Measurements from ENCODE around the gene CABP7. TPM values are rescaled to one million over a fixed set of nuclear protein-coding genes. Genes with fewer than 3 reads are reported as not detected.

CABP7 gene
- polyA plus RNA-seq, 1 of the 3 experiments (the other 2 are of a cell fraction), result 0.72 TPM

DNA sequence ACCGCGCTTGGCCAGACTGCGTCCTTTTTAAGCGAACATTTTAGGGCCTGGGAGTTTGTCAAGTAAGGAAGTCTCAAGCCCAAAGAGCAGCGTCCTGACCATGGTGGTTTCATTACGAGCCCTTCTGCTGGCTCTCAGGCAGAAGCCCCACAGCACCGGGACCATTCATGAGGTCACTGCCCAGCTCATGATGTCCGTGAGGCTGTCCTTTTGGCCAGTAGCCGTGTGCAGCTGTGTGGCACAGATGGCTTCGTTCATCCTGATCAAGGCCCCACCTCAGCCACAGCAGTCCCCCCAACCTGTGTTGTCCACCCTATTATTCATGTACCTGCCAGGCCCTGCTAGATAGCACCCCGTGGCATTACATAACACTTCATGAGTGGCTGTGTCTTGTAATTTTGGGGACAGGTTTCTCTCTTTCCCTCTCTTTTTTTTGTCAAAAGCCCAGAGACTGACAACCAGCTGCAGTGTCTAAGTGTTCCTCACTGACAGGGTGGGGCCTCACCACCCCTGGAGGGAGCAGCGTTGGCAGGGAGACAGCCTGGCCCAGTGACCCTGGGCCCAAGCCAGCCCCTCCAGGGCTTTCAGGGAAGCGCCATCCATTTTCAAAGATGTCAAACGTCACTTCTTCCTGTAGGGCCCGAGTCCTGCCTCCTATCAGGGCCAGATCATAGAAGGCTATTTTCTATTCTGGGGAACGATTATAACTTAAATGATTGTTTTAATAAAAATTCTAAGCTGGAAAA is 21.8 kb upstream of the CABP7 start:
- 72% methylated on average over 14 of the region's 16 CpGs for WGBS (ENCODE audit: low lambda C conversion rate)
- Histone ChIP-seq H3K9me3 (no peaks in the 10 kb centered on the region), H3K27ac (ENCODE audit: low read depth in 2 of 2, low read length in 1 of 2) (peak overlapping the region in 1 of 2 experiments; percentile 65; a peak in 2 of 4 replicates), H3K79me2 (ENCODE audit: insufficient read depth) (no peaks in the 10 kb centered on the region), H4K20me1 (ENCODE audit: insufficient read depth) (no peaks in the 10 kb centered on the region), H3K27me3 (ENCODE audit: insufficient read depth) (no peaks in the 10 kb centered on the region), H3K4me2 (no peak overlapping the region), H3K9me2 (no peaks in the 10 kb centered on the region), H3K9ac (no peak overlapping the region), H3K36me3 (replicated peaks in 1 of 2; ENCODE audit: control insufficient read depth in 1 of 2, insufficient read depth in 2 of 2, low read length in 1 of 2) (peaks cover 3 to 16% of the 10 kb centered on the region in 2 experiments), H3F3A (replicated peaks; ENCODE audit: insufficient read depth) (no peaks in the 10 kb centered on the region), H2AFZ (ENCODE audit: low read depth) (no peak overlapping the region), H3K4me3 (ENCODE audit: low read depth in 2 of 2, low read length in 1 of 2) (no peak overlapping the region), H3K4me1 (ENCODE audit: control insufficient read depth in 1 of 2, insufficient read depth in 2 of 2, low read depth in 1 of 2, low read length in 1 of 2) (peaks cover 12 to 80% of the 10 kb centered on the region in 2 experiments; a peak in 2 of 4 replicates)
- CTCF ChIA-PET, result interaction anchor here (0.6 to 1.9 kb wide), 5 partner anchors 8 to 307 kb away, joined by 3 to 6 read pairs (median 4); no protein-coding TSS in a partner anchor
- peak; percentile 72 for DNase-seq
- POLR2A ChIA-PET, result interaction anchor here (0.6 to 1.2 kb wide), 3 partner anchors 15 to 140 kb away, joined by 3 to 5 read pairs (median 3); partner anchors contain the start of gene ASCC2
- TF ChIP-seq MXI1 (IDR thresholded peaks at IDR 0.05; ENCODE audit: low read depth, low read length) (peak; percentile 15; the same call in 1 of the 2 replicates), FOXM1 (IDR thresholded peaks at IDR 0.05; ENCODE audit: low read depth) (no peak), EP300 (IDR thresholded peaks at IDR 0.05; ENCODE audit: borderline replicate concordance in 1 of 2, low read depth in 1 of 2, low read length in 1 of 2) (peak in 1 of 2 experiments; percentile 39; a peak in 1 of 4 replicates)

- DNase-seq, result no peak
- TF ChIP-seq SMC3 (IDR thresholded peaks at IDR 0.05; ENCODE audit: low read depth, low read length) (no peak), JUND (IDR thresholded peaks at IDR 0.05) (peak; percentile 20; the same call in 1 of the 2 replicates)
- H3K9me3 ChIP-seq, result no peaks in the 10 kb centered on the region
- H4K20me1 ChIP-seq (ENCODE audit: insufficient read depth), result no peaks in the 10 kb centered on the region
- H3K9me2 ChIP-seq, result no peaks in the 10 kb centered on the region
- H3K79me2 ChIP-seq (ENCODE audit: insufficient read depth), result no peaks in the 10 kb centered on the region
- peaks cover 12 to 85% of the 10 kb centered on the region in 2 experiments; a peak in 2 of 4 replicates for H3K4me1 ChIP-seq (ENCODE audit: control insufficient read depth in 1 of 2, insufficient read depth in 2 of 2, low read depth in 1 of 2, low read length in 1 of 2)
- no peaks in the 10 kb centered on the region for H3F3A ChIP-seq (replicated peaks; ENCODE audit: insufficient read depth)
- ChIA-PET CTCF (interaction anchor here (0.6 to 3.0 kb wide), 4 partner anchors 11 to 305 kb away, joined by 3 to 25 read pairs (median 10); no protein-coding TSS in a partner anchor), POLR2A (no interaction called here)
- H2AFZ ChIP-seq (ENCODE audit: low read depth), result no peak overlapping the region
- no peaks in the 10 kb centered on the region for H3K27me3 ChIP-seq (ENCODE audit: insufficient read depth)
- H3K4me3 ChIP-seq (ENCODE audit: low read depth in 2 of 2, low read length in 1 of 2), result no peak overlapping the region
- peaks cover 3 to 4% of the 10 kb centered on the region in 2 experiments for H3K36me3 ChIP-seq (replicated peaks in 1 of 2; ENCODE audit: control insufficient read depth in 1 of 2, insufficient read depth in 2 of 2, low read length in 1 of 2)
- no peak overlapping the region for H3K9ac ChIP-seq
- 71% methylated on average over 16 of the region's 19 CpGs for WGBS (ENCODE audit: low lambda C conversion rate)
- H3K4me2 ChIP-seq, result peak overlapping the region; percentile 1; the same call in 1 of the 2 replicates
- no peak overlapping the region for H3K27ac ChIP-seq (ENCODE audit: low read depth in 2 of 2, low read length in 1 of 2)
Observed at GRCh38 chr22:29700206-29700899, 19.4 kb upstream of the CABP7 start.

GRCh38 chr22:29700900-29701154 is 19.0 kb upstream of the CABP7 start:
- ChIA-PET POLR2A (no interaction called here), CTCF (interaction anchor here (1.0 to 3.2 kb wide), 5 partner anchors 11 to 304 kb away, joined by 4 to 25 read pairs (median 12); no protein-coding TSS in a partner anchor)
- Histone ChIP-seq H3F3A (replicated peaks; ENCODE audit: insufficient read depth) (no peaks in the 10 kb centered on the region), H3K9me3 (no peaks in the 10 kb centered on the region), H3K36me3 (replicated peaks in 1 of 2; ENCODE audit: control insufficient read depth in 1 of 2, insufficient read depth in 2 of 2, low read length in 1 of 2) (peaks cover 3% of the 10 kb centered on the region in 2 experiments), H3K27ac (ENCODE audit: low read depth in 2 of 2, low read length in 1 of 2) (peak overlapping the region in 1 of 2 experiments; percentile 69; a peak in 1 of 4 replicates), H3K79me2 (ENCODE audit: insufficient read depth) (no peaks in the 10 kb centered on the region), H3K4me2 (0 out of 2 replicates have a peak overlapping the region, but pooled peaks have one; percentile 1), H3K9ac (no peak overlapping the region), H3K9me2 (no peaks in the 10 kb centered on the region), H3K4me3 (ENCODE audit: low read depth in 2 of 2, low read length in 1 of 2) (no peak overlapping the region), H4K20me1 (ENCODE audit: insufficient read depth) (no peaks in the 10 kb centered on the region), H3K4me1 (ENCODE audit: control insufficient read depth in 1 of 2, insufficient read depth in 2 of 2, low read depth in 1 of 2, low read length in 1 of 2) (peaks cover 12 to 85% of the 10 kb centered on the region in 2 experiments; a peak in 2 of 4 replicates), H3K27me3 (ENCODE audit: insufficient read depth) (no peaks in the 10 kb centered on the region), H2AFZ (ENCODE audit: low read depth) (no peak overlapping the region)
- WGBS (ENCODE audit: low lambda C conversion rate), result 57% methylated on average over 3 of the region's 9 CpGs
- DNase-seq, result peak; percentile 21
- no peak for TF ChIP-seq EP300 (IDR thresholded peaks at IDR 0.05; ENCODE audit: borderline replicate concordance in 1 of 2, low read depth in 1 of 2, low read length in 1 of 2)
- TF ChIP-seq, protein P1, sequence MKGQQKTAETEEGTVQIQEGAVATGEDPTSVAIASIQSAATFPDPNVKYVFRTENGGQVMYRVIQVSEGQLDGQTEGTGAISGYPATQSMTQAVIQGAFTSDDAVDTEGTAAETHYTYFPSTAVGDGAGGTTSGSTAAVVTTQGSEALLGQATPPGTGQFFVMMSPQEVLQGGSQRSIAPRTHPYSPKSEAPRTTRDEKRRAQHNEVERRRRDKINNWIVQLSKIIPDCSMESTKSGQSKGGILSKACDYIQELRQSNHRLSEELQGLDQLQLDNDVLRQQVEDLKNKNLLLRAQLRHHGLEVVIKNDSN (IDR thresholded peaks at IDR 0.05; ENCODE audit: borderline replicate concordance, low read depth), result no peak
- no peak for TF ChIP-seq TCF12 (IDR thresholded peaks at IDR 0.05)
- TF ChIP-seq FOXJ3 (CRISPR knock-in tag; IDR thresholded peaks at IDR 0.05), result no peak
- no peak for TF ChIP-seq GATA2 (CRISPR knock-in tag; IDR thresholded peaks at IDR 0.05)
- TF ChIP-seq NFIC (IDR thresholded peaks at IDR 0.05; ENCODE audit: borderline replicate concordance), result no peak
- no peak for TF ChIP-seq CHD2 (IDR thresholded peaks at IDR 0.05; ENCODE audit: low read length, partially characterized antibody)
- no peak for TF ChIP-seq FOXM1 (IDR thresholded peaks at IDR 0.05; ENCODE audit: low read depth)
- TF ChIP-seq TAF1 (IDR thresholded peaks at IDR 0.05; ENCODE audit: borderline replicate concordance, low read depth, low read length), result no peak
- TF ChIP-seq NRF1 (IDR thresholded peaks at IDR 0.05; ENCODE audit: low read depth, low read length), result no peak
- TF ChIP-seq, protein P2, sequence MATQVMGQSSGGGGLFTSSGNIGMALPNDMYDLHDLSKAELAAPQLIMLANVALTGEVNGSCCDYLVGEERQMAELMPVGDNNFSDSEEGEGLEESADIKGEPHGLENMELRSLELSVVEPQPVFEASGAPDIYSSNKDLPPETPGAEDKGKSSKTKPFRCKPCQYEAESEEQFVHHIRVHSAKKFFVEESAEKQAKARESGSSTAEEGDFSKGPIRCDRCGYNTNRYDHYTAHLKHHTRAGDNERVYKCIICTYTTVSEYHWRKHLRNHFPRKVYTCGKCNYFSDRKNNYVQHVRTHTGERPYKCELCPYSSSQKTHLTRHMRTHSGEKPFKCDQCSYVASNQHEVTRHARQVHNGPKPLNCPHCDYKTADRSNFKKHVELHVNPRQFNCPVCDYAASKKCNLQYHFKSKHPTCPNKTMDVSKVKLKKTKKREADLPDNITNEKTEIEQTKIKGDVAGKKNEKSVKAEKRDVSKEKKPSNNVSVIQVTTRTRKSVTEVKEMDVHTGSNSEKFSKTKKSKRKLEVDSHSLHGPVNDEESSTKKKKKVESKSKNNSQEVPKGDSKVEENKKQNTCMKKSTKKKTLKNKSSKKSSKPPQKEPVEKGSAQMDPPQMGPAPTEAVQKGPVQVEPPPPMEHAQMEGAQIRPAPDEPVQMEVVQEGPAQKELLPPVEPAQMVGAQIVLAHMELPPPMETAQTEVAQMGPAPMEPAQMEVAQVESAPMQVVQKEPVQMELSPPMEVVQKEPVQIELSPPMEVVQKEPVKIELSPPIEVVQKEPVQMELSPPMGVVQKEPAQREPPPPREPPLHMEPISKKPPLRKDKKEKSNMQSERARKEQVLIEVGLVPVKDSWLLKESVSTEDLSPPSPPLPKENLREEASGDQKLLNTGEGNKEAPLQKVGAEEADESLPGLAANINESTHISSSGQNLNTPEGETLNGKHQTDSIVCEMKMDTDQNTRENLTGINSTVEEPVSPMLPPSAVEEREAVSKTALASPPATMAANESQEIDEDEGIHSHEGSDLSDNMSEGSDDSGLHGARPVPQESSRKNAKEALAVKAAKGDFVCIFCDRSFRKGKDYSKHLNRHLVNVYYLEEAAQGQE (IDR thresholded peaks at IDR 0.05; ENCODE audit: low read depth, low read length), result no peak
- no peak for TF ChIP-seq POLR2AphosphoS5 (IDR thresholded peaks at IDR 0.05; ENCODE audit: low read depth, low read length)
- TF ChIP-seq RCOR1 (IDR thresholded peaks at IDR 0.05; ENCODE audit: low read length), result no peak
